G401 (cell line): ENCODE measurements around the gene MSANTD2. TPM values are rescaled to one million over a fixed set of nuclear protein-coding genes. Genes with fewer than 3 reads are reported as not detected.

Experiments used
- DNase-seq: peaks from one replicate; pipeline ENCODE4 v3.0.0-alpha.2; 2015; ENCODE audit warnings: low spot score
- in situ Hi-C: cut with HindIII; loops from 2 replicates; pipeline ENCODE4 v1.10.0; 2016; ENCODE audit warnings: low sequenced_read_pairs, mixed read lengths
- total RNA-seq: library from RNA; depleted of rRNA; stranded (reverse); fragments of >200 nt; shearing (Covaris generic); gene quantifications from 2 replicates; pipeline ENCODE4 v1.2.3, GENCODE V29; 2014

Gene MSANTD2
- total RNA-seq, 1 experiment from 2014 or later: 13.5 TPM

DNA sequence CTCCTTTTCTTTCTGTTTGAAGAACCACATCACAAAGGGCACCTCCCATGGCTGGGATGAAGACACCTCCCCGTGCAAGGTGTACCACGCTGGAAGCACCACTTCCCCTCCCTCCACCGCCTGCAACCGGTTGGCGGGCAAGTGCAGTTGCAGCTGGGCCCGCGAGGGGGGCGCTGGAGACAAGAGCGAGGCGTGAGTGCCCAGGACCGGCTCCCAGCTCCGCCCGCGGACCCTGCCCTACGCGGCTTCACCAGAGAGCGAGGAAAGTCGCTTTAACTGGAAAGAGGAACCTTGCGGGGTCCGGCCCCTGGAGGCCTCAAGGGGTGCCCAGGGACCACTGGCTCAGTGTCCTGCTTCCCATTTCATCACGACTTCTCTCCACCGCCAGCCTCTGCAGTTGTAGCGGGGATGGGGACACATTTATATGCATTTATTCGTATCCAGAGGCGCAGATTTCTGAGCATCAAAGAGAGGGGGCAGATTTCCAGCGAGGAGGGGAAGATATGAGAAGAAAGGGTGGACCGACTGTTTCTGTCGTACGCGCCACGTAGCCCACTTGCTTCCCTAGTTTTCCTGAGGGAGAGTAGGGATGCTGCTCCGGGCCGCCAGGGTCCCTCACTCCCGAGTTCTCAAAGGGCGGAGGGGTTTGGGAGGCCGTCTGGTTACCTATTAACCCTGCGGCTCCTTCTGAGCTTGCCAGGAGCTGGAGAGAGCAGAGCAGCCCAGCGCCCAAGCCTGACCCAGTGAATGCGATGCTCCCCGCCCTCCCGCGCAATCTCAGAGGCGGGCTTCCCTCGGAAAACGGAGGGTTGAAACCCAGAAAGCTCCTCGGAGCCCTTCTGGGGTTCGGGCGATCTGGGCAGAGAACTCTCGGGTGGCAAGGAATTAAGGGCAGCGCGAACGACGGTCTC lies 41.6 kb downstream of the MSANTD2 start:
- DNase-seq: peak; percentile 44
- in situ Hi-C loops: no loop called here

DNA sequence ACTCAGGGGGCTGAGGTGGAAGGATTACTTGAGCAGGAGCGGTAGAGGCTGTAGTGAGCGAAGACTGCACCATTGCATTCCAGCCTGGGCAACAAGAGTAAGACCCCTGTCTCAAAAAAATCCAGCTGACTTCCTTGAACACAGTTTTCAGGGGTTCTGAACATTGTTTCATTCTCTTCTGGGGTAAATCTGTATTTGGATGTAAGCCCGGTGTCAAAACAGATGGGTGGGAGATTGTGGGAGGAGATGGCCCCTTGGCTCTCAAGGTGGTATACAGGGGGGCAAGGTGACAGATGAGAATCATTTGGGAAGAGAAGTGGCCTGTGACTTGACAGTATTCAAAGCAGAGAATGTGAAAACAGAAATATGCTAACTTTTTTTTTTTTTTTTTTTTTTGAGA lies 42.9 kb downstream of the MSANTD2 start:
- no peak for DNase-seq
- in situ Hi-C loops: no loop called here

DNA sequence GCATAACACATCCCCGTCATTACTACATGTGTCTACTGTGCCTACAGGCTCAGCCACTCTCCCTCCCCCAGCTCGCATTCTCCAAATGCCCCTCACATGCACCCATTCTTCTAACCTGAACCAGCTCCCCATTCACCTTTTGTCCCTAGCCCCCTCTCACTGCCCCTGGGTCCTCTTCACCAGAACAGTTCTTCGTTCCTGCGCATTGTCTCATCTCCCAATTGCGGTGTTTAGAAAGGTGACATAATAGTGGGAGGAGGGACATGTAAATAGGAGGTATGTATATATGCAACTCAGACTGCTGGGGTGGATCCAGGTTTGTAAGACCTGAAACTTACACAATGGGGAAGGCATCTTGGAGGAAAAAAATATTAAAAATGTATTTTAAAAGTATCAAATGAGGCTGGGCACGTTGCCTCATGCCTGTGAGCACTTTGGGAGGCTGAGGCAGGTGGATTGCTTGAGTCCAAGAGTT lies 43.4 kb downstream of the MSANTD2 start:
- in situ Hi-C loops: no loop called here
- DNase-seq: no peak

DNA sequence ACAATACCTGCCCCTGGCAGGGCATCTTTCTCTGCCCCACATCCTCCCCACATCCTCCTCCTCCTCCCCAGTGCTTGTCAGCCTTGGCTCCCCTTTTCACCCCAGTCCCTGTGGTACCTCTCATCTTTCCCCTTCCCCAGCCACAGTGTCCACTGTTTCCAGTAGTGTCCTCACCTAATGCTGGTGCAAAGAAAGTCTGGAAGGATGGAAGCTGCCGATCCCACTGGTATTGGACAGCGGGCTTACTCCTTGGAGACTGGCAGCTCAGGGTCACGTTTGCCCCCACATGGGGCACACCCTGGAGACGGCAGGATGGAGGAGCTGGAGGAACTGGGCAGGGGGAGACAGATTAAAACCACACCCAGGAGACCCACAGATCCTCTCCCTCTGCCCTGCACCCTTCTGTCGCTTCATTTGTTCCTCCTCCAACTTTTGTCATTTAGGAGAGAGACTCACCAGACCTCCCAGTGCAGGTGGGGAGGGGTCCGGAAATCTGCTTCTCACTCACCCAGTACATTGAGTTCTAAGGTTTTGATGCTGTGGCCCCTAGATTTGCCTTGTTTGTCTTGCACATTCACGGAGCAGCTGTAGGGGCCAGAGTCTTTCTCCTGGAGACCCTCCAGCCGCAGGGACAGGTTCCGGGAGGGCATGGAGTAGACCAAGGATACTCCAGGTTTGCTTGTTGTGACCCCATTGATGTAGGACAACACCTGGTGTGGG lies 44.0 kb downstream of the MSANTD2 start:
- in situ Hi-C loops: no loop called here

GRCh38 chr11:124754710-124755109 lies 45.5 kb downstream of the MSANTD2 start:
- DNase-seq: no peak
- in situ Hi-C loops: no loop called here

More for the DNA sequence above, 44.0 kb downstream of the MSANTD2 start:
- DNase-seq: no peak

GRCh38 chr11:124754309-124754708 lies 45.9 kb downstream of the MSANTD2 start:
- no peak for DNase-seq
- in situ Hi-C loops: no loop called here

DNA sequence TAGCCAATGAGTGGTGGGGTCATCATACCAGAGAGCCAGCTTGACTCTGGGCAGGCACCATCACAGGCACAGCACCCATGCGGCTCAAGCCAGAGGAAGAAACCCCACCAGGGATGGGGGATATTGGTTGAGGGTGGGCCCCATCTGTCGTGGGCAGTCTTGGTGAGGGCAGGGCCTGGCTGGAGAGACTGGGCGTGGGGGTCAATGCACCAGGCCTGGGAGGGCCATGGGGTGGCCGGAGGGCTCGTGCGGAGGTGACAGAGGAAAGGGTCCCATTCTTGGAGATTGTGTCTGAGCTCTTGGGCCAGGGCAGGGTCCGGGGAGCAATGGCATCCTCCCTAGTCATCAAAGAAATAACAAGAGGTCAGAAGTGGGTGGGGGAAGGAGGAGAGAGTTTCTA lies 46.6 kb downstream of the MSANTD2 start:
- in situ Hi-C loops: no loop called here
- DNase-seq: no peak

GRCh38 chr11:124753205-124753604 lies 47.0 kb downstream of the MSANTD2 start:
- in situ Hi-C loops: no loop called here
- no peak for DNase-seq

GRCh38 chr11:124752471-124753102 lies 47.6 kb downstream of the MSANTD2 start:
- in situ Hi-C loops: no loop called here
- no peak for DNase-seq

DNA sequence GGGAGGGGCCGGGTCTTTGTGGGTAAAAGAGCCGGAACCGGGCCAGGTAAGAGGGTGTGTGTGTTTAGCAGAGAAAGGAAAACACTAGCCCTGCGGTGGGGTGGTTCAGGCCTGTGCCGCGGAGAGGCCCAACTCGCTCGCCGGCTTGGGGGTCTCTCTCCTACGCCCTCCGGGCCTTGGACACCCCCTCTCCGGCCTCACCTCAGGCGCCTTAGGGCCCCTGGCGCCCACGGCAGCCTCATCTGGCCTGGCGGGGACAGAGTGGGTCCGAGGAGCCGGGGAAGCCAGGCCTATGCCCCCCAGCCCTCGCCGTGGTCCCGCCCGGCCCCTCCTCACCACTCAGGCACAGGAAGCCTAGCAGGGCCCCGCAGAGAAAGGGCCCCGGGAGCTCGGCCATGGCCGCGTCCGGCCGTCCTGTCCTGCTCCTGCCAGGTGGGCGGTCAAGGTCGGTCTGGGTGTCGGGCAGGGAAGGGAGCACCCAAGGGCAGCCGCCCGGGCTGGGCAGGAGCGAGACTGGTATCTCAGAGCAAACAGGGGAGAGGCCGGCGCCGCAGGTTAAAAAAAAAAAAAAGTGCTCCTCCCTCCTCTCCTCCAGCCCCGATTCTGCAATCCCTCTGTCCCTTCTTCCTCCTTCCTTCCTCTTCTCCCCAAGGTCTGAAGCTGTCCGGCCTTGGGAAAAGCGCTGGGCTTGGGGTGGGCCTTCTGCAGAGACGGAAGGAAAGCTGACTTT lies 48.3 kb downstream of the MSANTD2 start, which contains the start of gene VSIG2:
TSS of gene VSIG2 (minus strand) at position 515 of the 730 bp plus-strand sequence. CDS start at position 397, 118 bp downstream.
- no peak for DNase-seq
- in situ Hi-C loops: no loop called here

DNA sequence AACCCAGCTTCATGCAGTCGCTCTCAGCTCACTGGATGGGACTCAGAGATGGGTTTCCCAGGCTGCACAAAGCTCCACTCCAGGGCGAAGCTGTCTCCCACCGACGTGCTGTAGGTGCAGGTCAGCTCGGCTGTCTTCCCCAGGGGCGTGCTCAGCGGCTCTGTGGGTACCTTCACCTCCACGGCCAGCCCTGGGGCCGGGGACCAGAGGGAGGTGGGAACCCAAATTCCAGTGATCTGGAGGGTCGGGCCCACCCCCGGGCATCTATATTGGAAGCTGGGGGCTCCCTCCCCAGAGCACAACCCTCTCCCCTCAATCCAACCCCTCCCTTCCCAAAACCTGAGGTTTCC lies 48.8 kb downstream of the MSANTD2 start:
- in situ Hi-C loops: no loop called here
- DNase-seq: no peak

GRCh38 chr11:124749912-124750311 lies 50.3 kb downstream of the MSANTD2 start:
- DNase-seq: no peak
- in situ Hi-C loops: no loop called here

DNA sequence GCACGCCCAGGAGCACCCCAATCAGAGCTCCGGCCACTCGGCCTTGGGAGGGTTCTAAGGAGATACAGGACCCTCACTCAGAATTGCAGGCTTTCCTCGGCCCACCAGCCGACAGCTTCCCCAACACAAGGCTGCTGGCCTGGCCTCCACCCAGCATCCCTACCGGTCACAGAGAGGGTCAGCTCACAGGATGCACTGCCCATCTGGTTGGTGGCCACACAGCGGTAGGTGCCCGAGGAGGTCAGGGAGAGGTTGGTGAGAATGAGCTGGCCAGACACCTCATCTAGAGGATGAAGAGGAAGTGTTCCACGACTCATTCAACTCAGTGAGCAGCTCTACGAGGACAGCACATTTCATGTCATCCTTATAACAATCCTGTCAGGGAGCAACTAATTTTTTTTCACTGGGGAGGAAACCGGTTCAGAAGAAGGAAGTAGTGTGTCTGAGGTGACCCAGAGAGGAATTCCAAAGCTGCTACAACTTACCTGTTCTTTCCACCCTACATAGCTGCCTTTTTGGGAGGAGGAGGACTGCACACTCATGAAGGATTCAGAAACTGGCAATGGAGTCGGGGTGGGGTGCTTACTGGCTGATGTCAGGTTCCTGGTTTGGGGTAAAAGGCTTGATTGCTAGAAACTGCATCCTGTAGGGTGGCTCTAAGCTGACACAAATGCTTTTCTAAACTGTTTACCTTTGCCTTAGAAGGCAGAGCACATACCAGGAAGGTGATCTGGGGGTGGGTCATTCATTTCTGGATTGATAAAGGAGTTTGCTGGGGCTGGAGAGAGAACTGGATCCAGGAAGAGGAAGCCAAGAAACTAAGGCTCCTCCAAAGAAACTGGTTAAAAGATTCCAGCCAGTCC lies 51.5 kb downstream of the MSANTD2 start:
- in situ Hi-C loops: no loop called here
- DNase-seq: no peak

GRCh38 chr11:124748100-124748418 lies 52.1 kb downstream of the MSANTD2 start:
- in situ Hi-C loops: no loop called here
- DNase-seq: no peak

GRCh38 chr11:124747406-124748099 lies 52.7 kb downstream of the MSANTD2 start:
- no peak for DNase-seq

DNA sequence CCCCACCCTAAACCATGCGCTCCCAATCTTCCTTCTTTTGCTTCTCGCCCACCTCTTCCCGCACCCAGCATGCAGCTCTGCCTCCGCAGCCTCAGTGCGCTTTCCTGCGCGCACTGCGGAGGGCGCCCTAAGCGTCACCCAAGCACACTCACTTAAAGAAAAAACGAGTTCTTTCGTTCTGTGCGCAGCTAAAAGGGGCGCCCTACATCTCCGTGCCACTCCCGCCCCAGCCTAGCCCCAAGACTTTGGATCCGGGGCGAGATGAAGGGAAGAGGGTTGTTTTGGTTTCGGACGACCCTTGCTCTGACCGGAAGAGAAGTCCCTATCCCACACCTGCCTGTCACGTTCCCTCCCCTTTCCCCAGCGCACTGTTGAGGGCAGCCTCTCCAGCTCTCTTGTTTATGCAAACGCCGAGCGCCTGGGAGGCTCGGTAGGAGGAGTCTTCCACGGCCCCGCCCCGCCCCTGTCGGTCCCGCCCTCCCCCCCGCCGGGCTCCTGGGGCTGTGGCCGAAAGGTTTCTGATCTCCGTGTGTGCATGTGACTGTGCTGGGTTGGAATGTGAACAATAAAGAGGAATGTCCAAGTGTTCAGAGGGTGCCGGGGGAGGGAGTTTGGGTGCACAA lies 53.5 kb downstream of the MSANTD2 start:
- in situ Hi-C loops: no loop called here
- DNase-seq: no peak

More at GRCh38 chr11:124747406-124748099, 52.7 kb downstream of the MSANTD2 start:
- in situ Hi-C loops: no loop called here

DNA sequence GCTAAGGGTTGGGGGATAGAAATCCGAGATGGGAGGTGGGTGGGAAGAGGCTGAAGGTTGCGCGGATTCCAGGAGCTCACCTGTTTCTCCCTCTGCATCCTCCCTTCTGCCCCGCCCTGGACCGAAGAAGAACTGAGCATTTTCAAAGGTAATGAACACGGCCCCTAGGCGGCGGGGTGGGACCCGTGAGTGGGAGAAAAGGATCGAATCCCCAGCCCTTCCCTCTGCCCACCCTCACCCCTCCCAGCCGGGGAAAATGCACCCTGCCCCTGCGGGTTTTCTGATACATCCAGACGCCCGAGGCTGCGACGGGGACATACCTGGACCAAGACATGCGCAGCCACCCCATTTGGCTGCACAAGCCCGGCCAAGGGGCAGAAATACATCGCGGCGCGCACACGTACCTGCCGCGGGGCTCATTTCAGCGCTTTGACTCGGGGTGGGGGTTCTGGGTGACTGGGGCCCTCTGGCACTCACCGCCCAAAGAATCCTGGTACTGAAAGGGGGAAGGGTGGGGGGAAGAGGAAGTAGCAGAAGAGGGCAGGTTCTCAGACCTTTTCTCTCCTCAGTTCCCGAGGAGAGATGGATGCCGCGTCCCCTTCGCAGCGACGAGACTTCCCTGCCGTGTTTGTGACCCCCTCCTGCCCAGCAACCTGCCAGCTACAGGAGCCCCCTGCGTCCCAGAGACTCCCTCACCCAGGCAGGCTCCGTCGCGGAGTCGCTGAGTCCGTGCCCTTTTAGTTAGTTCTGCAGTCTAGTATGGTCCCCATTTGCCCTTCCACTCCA lies 54.2 kb downstream of the MSANTD2 start:
- DNase-seq: no peak
- in situ Hi-C loops: no loop called here
